Measurements from ENCODE around the gene PPP3R1.
A peak's percentile ranks its signal among the peaks of the same experiment; 100 is the strongest.

Gene PPP3R1

DNA sequence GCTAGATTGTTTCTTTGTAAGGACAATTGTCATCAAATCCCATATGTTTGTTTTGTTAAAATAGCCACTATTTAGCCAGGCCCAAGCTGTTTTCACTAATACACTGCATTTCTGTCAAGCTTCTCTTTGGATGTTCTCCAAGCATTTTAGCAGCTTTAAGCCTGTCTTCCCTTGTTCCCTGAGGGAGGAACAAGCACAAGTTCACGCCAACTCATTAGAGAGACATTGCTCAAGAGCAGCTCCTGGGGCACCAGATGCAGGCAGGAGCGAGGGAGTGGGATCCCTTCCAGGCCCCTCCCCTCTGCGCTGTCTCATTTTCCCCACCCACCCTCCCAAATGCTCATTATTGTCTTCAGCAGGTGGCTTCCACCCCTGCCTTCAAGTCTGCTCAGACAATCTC, 32.6 kb upstream of the PPP3R1 start:
- Mint-ChIP-seq H3K9me3 (no peaks in the 10 kb centered on the region), H3K36me3 (ENCODE audit: low read depth) (no peaks in the 10 kb centered on the region), H3K4me1 (peaks cover 26% of the 10 kb centered on the region), H3K27ac (no peak overlapping the region), H3K4me3 (no peak overlapping the region), H3K27me3 (ENCODE audit: low read depth, poor library complexity) (peaks cover 33% of the 10 kb centered on the region)
- TF ChIP-seq, protein P1, sequence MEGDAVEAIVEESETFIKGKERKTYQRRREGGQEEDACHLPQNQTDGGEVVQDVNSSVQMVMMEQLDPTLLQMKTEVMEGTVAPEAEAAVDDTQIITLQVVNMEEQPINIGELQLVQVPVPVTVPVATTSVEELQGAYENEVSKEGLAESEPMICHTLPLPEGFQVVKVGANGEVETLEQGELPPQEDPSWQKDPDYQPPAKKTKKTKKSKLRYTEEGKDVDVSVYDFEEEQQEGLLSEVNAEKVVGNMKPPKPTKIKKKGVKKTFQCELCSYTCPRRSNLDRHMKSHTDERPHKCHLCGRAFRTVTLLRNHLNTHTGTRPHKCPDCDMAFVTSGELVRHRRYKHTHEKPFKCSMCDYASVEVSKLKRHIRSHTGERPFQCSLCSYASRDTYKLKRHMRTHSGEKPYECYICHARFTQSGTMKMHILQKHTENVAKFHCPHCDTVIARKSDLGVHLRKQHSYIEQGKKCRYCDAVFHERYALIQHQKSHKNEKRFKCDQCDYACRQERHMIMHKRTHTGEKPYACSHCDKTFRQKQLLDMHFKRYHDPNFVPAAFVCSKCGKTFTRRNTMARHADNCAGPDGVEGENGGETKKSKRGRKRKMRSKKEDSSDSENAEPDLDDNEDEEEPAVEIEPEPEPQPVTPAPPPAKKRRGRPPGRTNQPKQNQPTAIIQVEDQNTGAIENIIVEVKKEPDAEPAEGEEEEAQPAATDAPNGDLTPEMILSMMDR (IDR thresholded peaks at IDR 0.05), result no peak
- no peak for DNase-seq

DNA sequence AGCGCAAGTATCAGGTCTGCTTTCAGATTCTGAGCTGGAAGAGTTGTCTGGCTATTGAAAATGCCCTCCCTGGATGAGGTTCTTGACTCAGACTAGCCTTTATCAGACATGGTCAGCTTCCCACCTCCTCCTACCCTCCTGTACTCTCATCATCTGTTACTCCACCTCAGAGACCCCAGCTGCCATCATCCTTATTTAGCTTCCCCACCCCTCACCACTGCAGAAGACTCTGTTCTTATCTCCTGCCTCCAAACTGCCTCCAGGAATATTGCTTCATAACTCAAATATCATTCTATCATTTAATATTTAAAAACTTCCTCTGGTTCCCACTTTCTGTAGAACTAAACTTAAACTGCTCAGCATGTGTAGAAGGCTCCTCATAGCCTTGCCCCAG, 31.1 kb upstream of the PPP3R1 start:
- no peak for DNase-seq
- peaks cover 25% of the 10 kb centered on the region for H3K4me1 Mint-ChIP-seq
- H3K27me3 Mint-ChIP-seq (ENCODE audit: low read depth, poor library complexity), result peaks cover 33% of the 10 kb centered on the region
- H3K9me3 Mint-ChIP-seq, result no peaks in the 10 kb centered on the region
- TF ChIP-seq, protein P1 (IDR thresholded peaks at IDR 0.05), result no peak
- H3K4me3 Mint-ChIP-seq, result no peak overlapping the region
- H3K36me3 Mint-ChIP-seq (ENCODE audit: low read depth), result no peaks in the 10 kb centered on the region
- no peak overlapping the region for H3K27ac Mint-ChIP-seq

DNA sequence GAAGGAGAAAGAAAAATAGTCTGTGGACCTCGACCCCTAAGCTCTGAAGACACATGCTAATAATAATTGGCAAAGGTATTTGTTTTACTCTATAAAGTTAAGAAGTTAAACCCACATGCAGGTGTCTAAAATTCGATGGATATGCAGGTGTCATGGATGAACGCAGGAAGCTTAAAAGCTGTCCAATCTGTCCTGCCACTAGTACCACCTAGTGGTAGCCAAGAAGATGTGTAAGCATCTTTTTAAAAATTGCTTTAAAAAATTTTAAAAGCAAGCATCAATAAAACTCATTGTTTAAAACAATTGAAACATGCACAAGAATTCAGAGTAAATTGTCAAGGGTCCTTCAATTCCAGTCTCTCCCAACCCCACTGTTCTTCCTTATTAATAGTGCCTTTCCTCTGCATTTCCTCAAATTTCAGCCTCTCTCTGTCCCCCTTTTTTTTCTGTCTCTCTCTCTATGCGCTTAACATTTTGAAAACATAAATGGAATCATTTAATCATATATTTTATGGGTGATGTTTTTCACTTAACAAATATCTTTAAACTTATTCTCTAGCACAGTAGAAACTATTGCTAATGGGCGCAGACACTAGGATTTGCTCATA, 30.6 kb upstream of the PPP3R1 start:
- TF ChIP-seq, protein P1 (IDR thresholded peaks at IDR 0.05), result peak; percentile 74
- no peak for DNase-seq
- peaks cover 33% of the 10 kb centered on the region for H3K27me3 Mint-ChIP-seq (ENCODE audit: low read depth, poor library complexity)
- no peaks in the 10 kb centered on the region for H3K9me3 Mint-ChIP-seq
- no peaks in the 10 kb centered on the region for H3K36me3 Mint-ChIP-seq (ENCODE audit: low read depth)
- no peak overlapping the region for H3K4me3 Mint-ChIP-seq
- no peak overlapping the region for H3K27ac Mint-ChIP-seq
- peaks cover 20% of the 10 kb centered on the region for H3K4me1 Mint-ChIP-seq

DNA sequence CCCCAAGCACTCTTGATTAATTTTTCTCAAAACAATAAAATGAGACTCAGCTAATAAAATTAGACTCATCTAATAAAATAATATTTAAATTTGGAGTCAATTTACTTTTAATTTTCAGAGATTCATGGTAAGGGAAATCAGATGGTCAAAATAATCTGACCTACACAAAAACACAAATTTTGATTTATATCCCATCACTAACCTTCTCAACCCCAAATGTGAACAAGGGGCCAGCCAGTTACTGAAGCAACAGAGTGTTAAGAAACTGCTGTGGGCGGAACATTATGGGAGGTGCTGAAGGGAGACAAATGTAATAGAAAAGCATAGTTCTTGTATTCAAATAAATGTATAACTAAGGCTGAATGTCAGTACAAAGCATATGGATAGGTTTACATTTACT, 28.5 kb upstream of the PPP3R1 start:
- peaks cover 46% of the 10 kb centered on the region for H3K27me3 Mint-ChIP-seq (ENCODE audit: low read depth, poor library complexity)
- no peaks in the 10 kb centered on the region for H3K9me3 Mint-ChIP-seq
- no peak overlapping the region for H3K27ac Mint-ChIP-seq
- H3K4me1 Mint-ChIP-seq, result peaks cover 9% of the 10 kb centered on the region
- TF ChIP-seq, protein P1 (IDR thresholded peaks at IDR 0.05), result no peak
- H3K36me3 Mint-ChIP-seq (ENCODE audit: low read depth), result no peaks in the 10 kb centered on the region
- no peak for DNase-seq
- no peak overlapping the region for H3K4me3 Mint-ChIP-seq

DNA sequence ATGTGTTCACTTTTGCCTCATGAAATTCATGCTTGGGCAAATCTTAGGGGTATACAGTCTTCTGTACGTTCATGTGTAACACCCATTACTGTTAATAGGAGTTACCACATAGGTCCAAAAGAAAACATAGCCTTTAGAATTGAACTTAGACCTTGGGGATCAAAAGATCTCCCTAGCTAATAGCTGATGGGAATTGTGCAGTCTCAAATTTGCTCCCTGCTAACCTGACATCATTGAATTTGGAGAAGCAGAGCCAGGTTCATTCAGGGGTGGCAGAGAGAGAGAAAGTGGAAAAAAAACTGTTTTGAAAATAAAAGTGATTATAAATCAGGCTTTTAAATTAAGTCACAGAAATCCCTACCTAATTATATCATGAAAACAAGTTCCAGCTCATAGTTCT, 28.0 kb upstream of the PPP3R1 start:
- no peaks in the 10 kb centered on the region for H3K36me3 Mint-ChIP-seq (ENCODE audit: low read depth)
- no peak overlapping the region for H3K27ac Mint-ChIP-seq
- no peak overlapping the region for H3K4me3 Mint-ChIP-seq
- no peak for DNase-seq
- no peaks in the 10 kb centered on the region for H3K9me3 Mint-ChIP-seq
- H3K4me1 Mint-ChIP-seq, result peaks cover 9% of the 10 kb centered on the region
- TF ChIP-seq, protein P1 (IDR thresholded peaks at IDR 0.05), result no peak
- peaks cover 45% of the 10 kb centered on the region for H3K27me3 Mint-ChIP-seq (ENCODE audit: low read depth, poor library complexity)

GRCh38 chr2:68279691-68280090, 27.4 kb upstream of the PPP3R1 start:
- TF ChIP-seq, protein P1 (IDR thresholded peaks at IDR 0.05), result no peak
- H3K9me3 Mint-ChIP-seq, result no peaks in the 10 kb centered on the region
- no peaks in the 10 kb centered on the region for H3K36me3 Mint-ChIP-seq (ENCODE audit: low read depth)
- DNase-seq, result no peak
- H3K4me3 Mint-ChIP-seq, result no peak overlapping the region
- H3K27me3 Mint-ChIP-seq (ENCODE audit: low read depth, poor library complexity), result peaks cover 42% of the 10 kb centered on the region
- H3K4me1 Mint-ChIP-seq, result peaks cover 9% of the 10 kb centered on the region
- H3K27ac Mint-ChIP-seq, result no peak overlapping the region

All from nephron progenitor cell (in vitro differentiated cells).